OCI-LY1 (cell line): ENCODE measurements around the gene KRAS.

ENCODE experiments used
- CTCF ChIP-seq: fragments of 200-600 bp; sonication (generic), shearing (Covaris generic); IDR thresholded peaks from 2 replicates; pipeline ENCODE4 v1.5.1; 2017; ENCODE audit warnings: mild to moderate bottlenecking, antibody characterized with exemption, low read length, moderate library complexity, mixed read lengths
- EZH2 ChIP-seq: fragments of 200-600 bp; sonication (generic), shearing (Covaris generic); IDR thresholded peaks from 2 replicates; pipeline ENCODE4 v1.8.0; 2017; ENCODE audit warnings: borderline replicate concordance, mixed run types, mild to moderate bottlenecking, antibody characterized with exemption, low read length, moderate library complexity, mixed read lengths

GRCh38 chr12:25194214-25194613 lies 56.5 kb downstream of the KRAS start:
- no peak for TF ChIP-seq EZH2
- TF ChIP-seq CTCF: no peak
